GM18505 (cell line): ENCODE data around the gene HPDL.

Experiments used
- ATAC-seq: cut with Tn5 transposase; IDR thresholded peaks from one replicate; pipeline ENCODE4 v1.9.1; 2021; ENCODE audit not compliant: unreplicated experiment
- POLR2A ChIP-seq: IDR thresholded peaks from 4 replicates; pipeline ENCODE4 v1.6.1; 2011; ENCODE audit warnings: borderline replicate concordance; ENCODE audit not compliant: insufficient read depth, insufficient read length; ENCODE audit errors: extremely low read depth

The HPDL gene

GRCh38 chr1:45378184-45378583, 51.5 kb downstream of the HPDL start:
- no peak for TF ChIP-seq POLR2A
- no peak for ATAC-seq
